HEK293 (cell line): ENCODE measurements around the gene RAB9A.

Source experiments
- CTCF ChIA-PET: fragments of 350-600 bp; formaldehyde crosslinking; extraction: SDS; loops from one replicate; lab custom pipeline; 2021; ENCODE audit warnings: antibody characterized with exemption; lab: Yijun Ruan, JAX
- POLR2A ChIA-PET: fragments of 300-600 bp; formaldehyde crosslinking; extraction: SDS; loops from one replicate; lab custom pipeline; 2020; ENCODE audit warnings: antibody characterized with exemption, inconsistent platforms; lab: Yijun Ruan, JAX
- H3K27ac ChIP-seq: fragments of 200-500 bp; sonication (Bioruptor generic); 2 replicates; pipeline ENCODE4 v1.5.1; 2014; ENCODE audit warnings: low read depth, low read length, control low read depth, inconsistent platforms; ENCODE audit errors: extremely low read depth
- H3K36me3 ChIP-seq, 2 experiments: fragments of 200-500 bp in 1 of 2; sonication (Bioruptor generic) in 1 of 2; 1 replicate in 1 of 2; 2 replicates in 1 of 2; pipeline ENCODE4 v1.5.1; 2014 to 2017; ENCODE audit warnings: inconsistent platforms in 2 of 2, low read length in 2 of 2; ENCODE audit not compliant: control insufficient read depth in 2 of 2, insufficient read depth in 1 of 2
- H3K4me1 ChIP-seq: fragments of 200-500 bp; sonication (Bioruptor generic); 2 replicates; pipeline ENCODE4 v1.5.1; 2014; ENCODE audit warnings: mild to moderate bottlenecking, low read length, inconsistent platforms; ENCODE audit not compliant: control insufficient read depth, insufficient read depth
- H3K4me3 ChIP-seq: 2 replicates; pipeline ENCODE4 v1.5.1; 2011; ENCODE audit warnings: low read depth, mild to moderate bottlenecking, control low read depth, low read length, moderate library complexity
- H3K9me3 ChIP-seq: fragments of 200-500 bp; sonication (Bioruptor generic); 2 replicates; pipeline ENCODE4 v1.5.1; 2014; ENCODE audit warnings: low read depth, low read length, inconsistent platforms; ENCODE audit not compliant: control insufficient read depth, insufficient read depth
- GFI1B ChIP-seq: fragments of 450-650 bp; formaldehyde crosslinking; IDR thresholded peaks from 2 replicates; pipeline ENCODE4 v1.5.1; 2016; ENCODE audit warnings: missing biosample characterization, missing genetic modification characterization
- HOXC10 ChIP-seq: sonication (generic); formaldehyde crosslinking; IDR thresholded peaks from 2 replicates; pipeline ENCODE4 v1.8.1; 2023; ENCODE audit warnings: mild to moderate bottlenecking, missing genetic modification reagents
- KLF1 ChIP-seq: fragments of 450-650 bp; formaldehyde crosslinking; IDR thresholded peaks from 2 replicates; pipeline ENCODE4 v1.5.1; 2016; ENCODE audit warnings: missing biosample characterization, missing genetic modification characterization
- KLF8 ChIP-seq: fragments of 450-650 bp; formaldehyde crosslinking; IDR thresholded peaks from 2 replicates; pipeline ENCODE4 v1.5.1; 2016; ENCODE audit warnings: missing biosample characterization, missing genetic modification characterization
- OVOL3 ChIP-seq: fragments of 450-650 bp; formaldehyde crosslinking; IDR thresholded peaks from 2 replicates; pipeline ENCODE4 v1.5.1; 2016; ENCODE audit warnings: missing biosample characterization, missing genetic modification characterization
- PRDM1 ChIP-seq: fragments of 450-650 bp; formaldehyde crosslinking; IDR thresholded peaks from 2 replicates; pipeline ENCODE4; 2016; ENCODE audit warnings: missing biosample characterization, missing genetic modification characterization
- SP2 ChIP-seq: fragments of 450-650 bp; formaldehyde crosslinking; IDR thresholded peaks from 2 replicates; pipeline ENCODE4 v1.5.1; 2016; ENCODE audit warnings: missing biosample characterization, missing genetic modification characterization
- SP3 ChIP-seq: fragments of 450-650 bp; formaldehyde crosslinking; IDR thresholded peaks from 2 replicates; pipeline ENCODE4 v1.5.1; 2016; ENCODE audit warnings: missing biosample characterization, missing genetic modification characterization
- SP7 ChIP-seq: fragments of 450-650 bp; formaldehyde crosslinking; IDR thresholded peaks from 2 replicates; pipeline ENCODE4 v1.5.1; 2016; ENCODE audit warnings: missing biosample characterization, missing genetic modification characterization
- ZBTB20 ChIP-seq: fragments of 450-650 bp; formaldehyde crosslinking; IDR thresholded peaks from 2 replicates; pipeline ENCODE4 v1.5.1; 2016; ENCODE audit warnings: missing biosample characterization, missing genetic modification characterization
- ZBTB7A ChIP-seq: fragments of 450-650 bp; formaldehyde crosslinking; IDR thresholded peaks from 2 replicates; pipeline ENCODE4 v1.5.1; 2016; ENCODE audit warnings: low read depth, missing biosample characterization, missing genetic modification characterization
- ZNF112 ChIP-seq: fragments of 450-650 bp; formaldehyde crosslinking; IDR thresholded peaks from 2 replicates; pipeline ENCODE4 v1.5.0; 2017; ENCODE audit warnings: missing biosample characterization, missing genetic modification characterization
- ZNF114 ChIP-seq: fragments of 450-650 bp; formaldehyde crosslinking; IDR thresholded peaks from 2 replicates; pipeline ENCODE4 v1.5.0; 2017; ENCODE audit warnings: missing biosample characterization, missing genetic modification characterization
- ZNF155 ChIP-seq: fragments of 450-650 bp; formaldehyde crosslinking; IDR thresholded peaks from 2 replicates; pipeline ENCODE4 v1.5.1; 2016; ENCODE audit warnings: missing biosample characterization, missing genetic modification characterization
- ZNF157 ChIP-seq: fragments of 450-650 bp; formaldehyde crosslinking; IDR thresholded peaks from 2 replicates; pipeline ENCODE4 v1.5.1; 2016; ENCODE audit warnings: missing biosample characterization, missing genetic modification characterization
- ZNF701 ChIP-seq: fragments of 450-650 bp; formaldehyde crosslinking; IDR thresholded peaks from 2 replicates; pipeline ENCODE4 v1.5.1; 2016; ENCODE audit warnings: missing biosample characterization, missing genetic modification characterization
- ZNF707 ChIP-seq: fragments of 450-650 bp; formaldehyde crosslinking; IDR thresholded peaks from 2 replicates; pipeline ENCODE4 v1.5.1; 2016; ENCODE audit warnings: missing biosample characterization, missing genetic modification characterization
- ZNF747 ChIP-seq: fragments of 450-650 bp; formaldehyde crosslinking; IDR thresholded peaks from 2 replicates; pipeline ENCODE4 v1.5.1; 2016; ENCODE audit warnings: missing biosample characterization, missing genetic modification characterization
- ZNF791 ChIP-seq: fragments of 450-650 bp; formaldehyde crosslinking; IDR thresholded peaks from 2 replicates; pipeline ENCODE4 v1.5.1; 2016; ENCODE audit warnings: missing biosample characterization, missing genetic modification characterization
- TF ChIP-seq, protein P1 (sequence below): fragments of 450-650 bp; formaldehyde crosslinking; IDR thresholded peaks from 2 replicates; pipeline ENCODE4 v1.5.1; 2017; ENCODE audit warnings: missing biosample characterization, missing genetic modification characterization
- TF ChIP-seq, protein P2 (sequence below): fragments of 450-650 bp; formaldehyde crosslinking; IDR thresholded peaks from 2 replicates; pipeline ENCODE4 v1.5.1; 2016; ENCODE audit warnings: missing biosample characterization, missing genetic modification characterization
- TF ChIP-seq, protein P3 (sequence below): fragments of 450-650 bp; formaldehyde crosslinking; IDR thresholded peaks from 2 replicates; pipeline ENCODE4 v1.5.1; 2016; ENCODE audit warnings: missing biosample characterization, missing genetic modification characterization
- TF ChIP-seq, protein P4 (sequence below): fragments of 450-650 bp; formaldehyde crosslinking; IDR thresholded peaks from 2 replicates; pipeline ENCODE4 v1.5.1; 2017; ENCODE audit warnings: missing biosample characterization, missing genetic modification characterization

RAB9A gene

DNA sequence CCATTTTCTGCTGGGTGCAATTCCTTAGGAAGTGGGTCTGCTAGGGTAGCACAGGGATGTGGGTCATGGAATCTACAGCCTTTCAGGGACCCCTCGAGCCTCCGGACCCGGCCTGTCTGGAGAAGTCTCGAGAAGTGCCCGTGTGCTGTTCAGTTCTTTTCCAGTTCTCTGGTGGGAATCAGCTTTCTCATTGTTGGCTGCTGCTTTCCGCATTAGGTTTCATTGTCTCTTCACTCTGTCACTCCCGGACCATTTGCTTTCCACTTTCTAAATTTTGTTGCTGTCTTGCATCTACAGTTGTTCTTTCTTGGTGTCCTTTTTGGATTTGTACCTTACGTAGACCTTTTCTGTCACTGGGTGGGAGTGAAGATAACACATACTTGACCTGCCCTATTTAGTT lies 6.1 kb downstream of the RAB9A start:
- TF ChIP-seq ZNF707 (no peak), ZNF747 (no peak), ZNF157 (tag by site-specific recombination) (no peak), GFI1B (tag by site-specific recombination) (no peak), PRDM1 (peak; percentile 80; the same call in 1 of the 2 replicates), HOXC10 (CRISPR knock-in tag) (no peak), ZBTB7A (tag by site-specific recombination) (no peak), ZNF114 (tag by site-specific recombination) (no peak)
- TF ChIP-seq, protein P1, sequence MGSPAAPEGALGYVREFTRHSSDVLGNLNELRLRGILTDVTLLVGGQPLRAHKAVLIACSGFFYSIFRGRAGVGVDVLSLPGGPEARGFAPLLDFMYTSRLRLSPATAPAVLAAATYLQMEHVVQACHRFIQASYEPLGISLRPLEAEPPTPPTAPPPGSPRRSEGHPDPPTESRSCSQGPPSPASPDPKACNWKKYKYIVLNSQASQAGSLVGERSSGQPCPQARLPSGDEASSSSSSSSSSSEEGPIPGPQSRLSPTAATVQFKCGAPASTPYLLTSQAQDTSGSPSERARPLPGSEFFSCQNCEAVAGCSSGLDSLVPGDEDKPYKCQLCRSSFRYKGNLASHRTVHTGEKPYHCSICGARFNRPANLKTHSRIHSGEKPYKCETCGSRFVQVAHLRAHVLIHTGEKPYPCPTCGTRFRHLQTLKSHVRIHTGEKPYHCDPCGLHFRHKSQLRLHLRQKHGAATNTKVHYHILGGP (tag by site-specific recombination) = no peak
- no peak overlapping the region for H3K4me3 ChIP-seq
- ChIA-PET POLR2A (interaction anchor here (0.7 to 6.8 kb wide), 4 partner anchors 26 to 42 kb away, joined by 3 to 46 read pairs (median 16); partner anchors contain the start of genes OFD1, TCEANC and TRAPPC2), CTCF (interaction anchor here (1.4 to 1.6 kb wide), 2 partner anchors 39 to 188 kb away, joined by 3 to 4 read pairs; partner anchors contain the start of genes OFD1 and TRAPPC2)
- H3K9me3 ChIP-seq = no peaks in the 10 kb centered on the region
- H3K27ac ChIP-seq = no peak overlapping the region
- peaks cover 41% of the 10 kb centered on the region for H3K4me1 ChIP-seq
- peaks cover 0 to 2% of the 10 kb centered on the region in 2 experiments; a peak in 1 of 3 replicates for H3K36me3 ChIP-seq

DNA sequence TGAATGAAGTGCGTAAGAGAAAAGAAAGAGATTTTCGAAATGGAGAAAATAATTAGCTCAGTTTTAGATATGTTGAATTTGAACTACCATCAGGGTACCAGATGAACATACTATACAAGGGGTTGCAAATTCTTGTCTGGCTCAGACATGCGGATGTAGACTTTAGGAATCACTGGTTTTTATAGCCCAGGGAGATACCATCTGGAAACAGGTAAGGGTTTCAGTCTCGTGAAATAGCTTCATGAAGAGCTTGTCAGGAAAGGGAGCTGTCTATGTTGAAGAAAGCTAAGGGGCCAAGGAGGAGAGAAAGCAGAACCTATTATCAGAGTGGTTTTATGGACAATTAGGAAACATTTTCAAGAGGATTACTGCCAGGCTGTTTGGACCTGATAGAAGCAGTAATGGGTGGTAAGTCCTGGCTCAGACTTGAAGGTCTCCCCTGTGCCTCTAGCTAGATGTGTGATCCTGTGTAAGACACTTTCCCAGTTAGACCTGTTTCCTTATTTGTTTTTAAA lies 6.7 kb downstream of the RAB9A start:
- Histone ChIP-seq H3K36me3 (peaks cover 0 to 5% of the 10 kb centered on the region in 2 experiments; a peak in 1 of 3 replicates), H3K9me3 (no peaks in the 10 kb centered on the region), H3K4me1 (peaks cover 38% of the 10 kb centered on the region), H3K4me3 (no peak overlapping the region), H3K27ac (no peak overlapping the region)
- POLR2A ChIA-PET = interaction anchor here (6.8 kb wide), 1 partner anchor 38 kb away, joined by 46 read pairs; the partner anchor contains the start of genes OFD1 and TRAPPC2
- TF ChIP-seq OVOL3 (no peak), KLF8 (tag by site-specific recombination) (no peak), ZNF112 (tag by site-specific recombination) (no peak), ZNF155 (tag by site-specific recombination) (no peak), ZNF701 (tag by site-specific recombination) (no peak), SP2 (tag by site-specific recombination) (no peak), ZNF791 (tag by site-specific recombination) (no peak), SP3 (tag by site-specific recombination) (no peak), SP7 (tag by site-specific recombination) (peak; percentile 40; the same call in 1 of the 2 replicates), KLF1 (no peak), ZBTB20 (tag by site-specific recombination) (no peak)
- TF ChIP-seq, protein P2, sequence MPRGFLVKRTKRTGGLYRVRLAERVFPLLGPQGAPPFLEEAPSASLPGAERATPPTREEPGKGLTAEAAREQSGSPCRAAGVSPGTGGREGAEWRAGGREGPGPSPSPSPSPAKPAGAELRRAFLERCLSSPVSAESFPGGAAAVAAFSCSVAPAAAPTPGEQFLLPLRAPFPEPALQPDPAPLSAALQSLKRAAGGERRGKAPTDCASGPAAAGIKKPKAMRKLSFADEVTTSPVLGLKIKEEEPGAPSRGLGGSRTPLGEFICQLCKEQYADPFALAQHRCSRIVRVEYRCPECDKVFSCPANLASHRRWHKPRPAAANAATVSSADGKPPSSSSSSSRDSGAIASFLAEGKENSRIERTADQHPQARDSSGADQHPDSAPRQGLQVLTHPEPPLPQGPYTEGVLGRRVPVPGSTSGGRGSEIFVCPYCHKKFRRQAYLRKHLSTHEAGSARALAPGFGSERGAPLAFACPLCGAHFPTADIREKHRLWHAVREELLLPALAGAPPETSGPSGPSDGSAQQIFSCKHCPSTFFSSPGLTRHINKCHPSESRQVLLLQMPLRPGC = no peak
- TF ChIP-seq, protein P3, sequence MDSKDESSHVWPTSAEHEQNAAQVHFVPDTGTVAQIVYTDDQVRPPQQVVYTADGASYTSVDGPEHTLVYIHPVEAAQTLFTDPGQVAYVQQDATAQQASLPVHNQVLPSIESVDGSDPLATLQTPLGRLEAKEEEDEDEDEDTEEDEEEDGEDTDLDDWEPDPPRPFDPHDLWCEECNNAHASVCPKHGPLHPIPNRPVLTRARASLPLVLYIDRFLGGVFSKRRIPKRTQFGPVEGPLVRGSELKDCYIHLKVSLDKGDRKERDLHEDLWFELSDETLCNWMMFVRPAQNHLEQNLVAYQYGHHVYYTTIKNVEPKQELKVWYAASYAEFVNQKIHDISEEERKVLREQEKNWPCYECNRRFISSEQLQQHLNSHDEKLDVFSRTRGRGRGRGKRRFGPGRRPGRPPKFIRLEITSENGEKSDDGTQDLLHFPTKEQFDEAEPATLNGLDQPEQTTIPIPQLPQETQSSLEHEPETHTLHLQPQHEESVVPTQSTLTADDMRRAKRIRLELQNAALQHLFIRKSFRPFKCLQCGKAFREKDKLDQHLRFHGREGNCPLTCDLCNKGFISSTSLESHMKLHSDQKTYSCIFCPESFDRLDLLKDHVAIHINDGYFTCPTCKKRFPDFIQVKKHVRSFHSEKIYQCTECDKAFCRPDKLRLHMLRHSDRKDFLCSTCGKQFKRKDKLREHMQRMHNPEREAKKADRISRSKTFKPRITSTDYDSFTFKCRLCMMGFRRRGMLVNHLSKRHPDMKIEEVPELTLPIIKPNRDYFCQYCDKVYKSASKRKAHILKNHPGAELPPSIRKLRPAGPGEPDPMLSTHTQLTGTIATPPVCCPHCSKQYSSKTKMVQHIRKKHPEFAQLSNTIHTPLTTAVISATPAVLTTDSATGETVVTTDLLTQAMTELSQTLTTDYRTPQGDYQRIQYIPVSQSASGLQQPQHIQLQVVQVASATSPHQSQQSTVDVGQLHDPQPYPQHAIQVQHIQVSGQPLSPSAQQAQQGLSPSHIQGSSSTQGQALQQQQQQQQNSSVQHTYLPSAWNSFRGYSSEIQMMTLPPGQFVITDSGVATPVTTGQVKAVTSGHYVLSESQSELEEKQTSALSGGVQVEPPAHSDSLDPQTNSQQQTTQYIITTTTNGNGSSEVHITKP = peak; percentile 95
- TF ChIP-seq, protein P4, sequence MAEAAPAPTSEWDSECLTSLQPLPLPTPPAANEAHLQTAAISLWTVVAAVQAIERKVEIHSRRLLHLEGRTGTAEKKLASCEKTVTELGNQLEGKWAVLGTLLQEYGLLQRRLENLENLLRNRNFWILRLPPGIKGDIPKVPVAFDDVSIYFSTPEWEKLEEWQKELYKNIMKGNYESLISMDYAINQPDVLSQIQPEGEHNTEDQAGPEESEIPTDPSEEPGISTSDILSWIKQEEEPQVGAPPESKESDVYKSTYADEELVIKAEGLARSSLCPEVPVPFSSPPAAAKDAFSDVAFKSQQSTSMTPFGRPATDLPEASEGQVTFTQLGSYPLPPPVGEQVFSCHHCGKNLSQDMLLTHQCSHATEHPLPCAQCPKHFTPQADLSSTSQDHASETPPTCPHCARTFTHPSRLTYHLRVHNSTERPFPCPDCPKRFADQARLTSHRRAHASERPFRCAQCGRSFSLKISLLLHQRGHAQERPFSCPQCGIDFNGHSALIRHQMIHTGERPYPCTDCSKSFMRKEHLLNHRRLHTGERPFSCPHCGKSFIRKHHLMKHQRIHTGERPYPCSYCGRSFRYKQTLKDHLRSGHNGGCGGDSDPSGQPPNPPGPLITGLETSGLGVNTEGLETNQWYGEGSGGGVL (tag by site-specific recombination) = no peak
- CTCF ChIA-PET = interaction anchor here (0.8 to 1.6 kb wide), 3 partner anchors 13 to 189 kb away, joined by 3 to 4 read pairs (median 3); partner anchors contain the start of genes OFD1 and TRAPPC2
